Prostate gland (tissue), 2 donors: ENCODE data around the gene UBE2H.

Experiments
- POLR2AphosphoS5 ChIP-seq: sonication (generic); formaldehyde crosslinking; IDR thresholded peaks from one replicate; pipeline ENCODE4 v1.6.1; 2017; ENCODE audit warnings: antibody characterized with exemption
- TF ChIP-seq, protein P1 (sequence below), 4 experiments: fragments of 200-600 bp in 2 of 4; fragments of 450-650 bp in 2 of 4; sonication (generic) in 2 of 4; IDR thresholded peaks; 1 replicate in 3 of 4; 2 replicates in 1 of 4; pipeline ENCODE4 v1.5.1; 2016 to 2019; ENCODE audit warnings: antibody characterized with exemption in 4 of 4, mild to moderate bottlenecking in 2 of 4, moderate library complexity in 2 of 4

DNA sequence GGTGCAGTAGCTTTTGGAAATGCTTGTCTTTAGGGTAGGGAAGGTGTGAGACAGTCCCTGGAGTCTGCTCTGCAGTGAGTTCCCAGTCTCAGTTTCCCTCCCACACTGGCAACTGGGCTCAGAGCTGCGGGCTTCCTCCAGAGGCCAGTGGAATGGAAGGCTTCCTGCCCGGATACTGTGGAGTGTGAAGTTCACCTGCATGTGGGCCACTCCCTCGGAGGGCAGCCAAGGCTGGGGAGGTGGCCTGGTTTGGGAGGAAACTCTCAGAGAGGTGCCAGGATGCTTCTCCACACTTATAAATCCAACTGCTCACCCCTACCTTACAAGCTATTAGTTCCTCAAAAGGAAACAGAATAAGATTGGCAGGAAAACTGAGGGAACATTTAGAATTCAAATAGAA lies 18.1 kb upstream of the UBE2H start:
- TF ChIP-seq, protein P1, sequence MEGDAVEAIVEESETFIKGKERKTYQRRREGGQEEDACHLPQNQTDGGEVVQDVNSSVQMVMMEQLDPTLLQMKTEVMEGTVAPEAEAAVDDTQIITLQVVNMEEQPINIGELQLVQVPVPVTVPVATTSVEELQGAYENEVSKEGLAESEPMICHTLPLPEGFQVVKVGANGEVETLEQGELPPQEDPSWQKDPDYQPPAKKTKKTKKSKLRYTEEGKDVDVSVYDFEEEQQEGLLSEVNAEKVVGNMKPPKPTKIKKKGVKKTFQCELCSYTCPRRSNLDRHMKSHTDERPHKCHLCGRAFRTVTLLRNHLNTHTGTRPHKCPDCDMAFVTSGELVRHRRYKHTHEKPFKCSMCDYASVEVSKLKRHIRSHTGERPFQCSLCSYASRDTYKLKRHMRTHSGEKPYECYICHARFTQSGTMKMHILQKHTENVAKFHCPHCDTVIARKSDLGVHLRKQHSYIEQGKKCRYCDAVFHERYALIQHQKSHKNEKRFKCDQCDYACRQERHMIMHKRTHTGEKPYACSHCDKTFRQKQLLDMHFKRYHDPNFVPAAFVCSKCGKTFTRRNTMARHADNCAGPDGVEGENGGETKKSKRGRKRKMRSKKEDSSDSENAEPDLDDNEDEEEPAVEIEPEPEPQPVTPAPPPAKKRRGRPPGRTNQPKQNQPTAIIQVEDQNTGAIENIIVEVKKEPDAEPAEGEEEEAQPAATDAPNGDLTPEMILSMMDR (IDR thresholded peaks at IDR 0.05) = no peak
- no peak for TF ChIP-seq POLR2AphosphoS5
